ENCODE results near the gene NEDD9. TPM values are rescaled to one million over a fixed set of nuclear protein-coding genes. Genes with fewer than 3 reads are reported as not detected.

NEDD9 gene
- total and polyA plus RNA-seq, 2 of the 4 experiments (the other 2 are of a cell fraction): 7.6 to 16.5 TPM

GRCh38 chr6:11209369-11209768 is 23.1 kb downstream of the NEDD9 start:
- BruUV-seq (replicated peaks): no TSS peak
- in situ Hi-C loops (cut with MboI; ENCODE audit: low sequenced_read_pairs) (no loop called here), intact Hi-C loops (cut with micrococcal nuclease) (no loop called here), dilution Hi-C loops (cut with HindIII; ENCODE audit: low sequenced_read_pairs, unreplicated experiment) (no loop called here)
- peak overlapping the region; percentile 66; the same call in 1 of the 2 replicates for H2BK20ac ChIP-seq (ENCODE audit: low read depth, low read length)
- peak overlapping the region; percentile 85; the same call in 1 of the 2 replicates for H2AK5ac ChIP-seq (ENCODE audit: low read depth, low read length)
- ATAC-seq (ENCODE audit: low read depth) (no peak), DNase-seq (no peak)
- H3K4me2 ChIP-seq (ENCODE audit: low read depth, low read length): no peak overlapping the region
- peaks cover 24% of the 10 kb centered on the region for H3K4me1 ChIP-seq (ENCODE audit: control insufficient read depth, insufficient read depth, low read length)
- H4K91ac ChIP-seq (ENCODE audit: insufficient read depth, low read depth, low read length): no peak overlapping the region
- H3K4me3 ChIP-seq (ENCODE audit: insufficient read depth, low read depth, low read length): no peak overlapping the region
- peak overlapping the region; percentile 58; the same call in 1 of the 2 replicates for H3K4ac ChIP-seq (ENCODE audit: low read depth, low read length)
- ChIA-PET CTCF (interaction anchor here (1.0 kb wide), 1 partner anchor 10 kb away, joined by 3 read pairs; no protein-coding TSS in a partner anchor), POLR2A (ENCODE audit: unreplicated experiment) (no interaction called here)
- H2BK120ac ChIP-seq (ENCODE audit: low read depth, low read length): peak overlapping the region; percentile 50; the same call in 1 of the 2 replicates
- peaks cover 5% of the 10 kb centered on the region; the same call in 1 of the 2 replicates for H4K20me1 ChIP-seq (ENCODE audit: insufficient read depth, low read length)
- H2BK15ac ChIP-seq (ENCODE audit: low read depth, low read length): peak overlapping the region; percentile 22; the same call in 1 of the 3 replicates
- H3K9me3 ChIP-seq (ENCODE audit: control insufficient read depth, insufficient read depth, low read length): no peaks in the 10 kb centered on the region
- peaks cover 3% of the 10 kb centered on the region; the same call in 1 of the 2 replicates for H3K36me3 ChIP-seq (ENCODE audit: control insufficient read depth, insufficient read depth, low read length)
- peak overlapping the region; percentile 68; the same call in 1 of the 2 replicates for H3K23ac ChIP-seq (ENCODE audit: low read depth, low read length)
- no peak overlapping the region for H3K56ac ChIP-seq (ENCODE audit: extremely low read depth, insufficient read depth, low read length)
- no peak overlapping the region for H3K9ac ChIP-seq (ENCODE audit: low read depth, low read length)
- no peak overlapping the region for H2AK9ac ChIP-seq (replicated peaks; ENCODE audit: low read depth, low read length, poor library complexity)
- peak overlapping the region; percentile 62; the same call in 1 of the 2 replicates for H3K14ac ChIP-seq (replicated peaks; ENCODE audit: low read depth, low read length)
- no peak overlapping the region for H2AFZ ChIP-seq (replicated peaks; ENCODE audit: low read length, poor library complexity)
- H3K27ac ChIP-seq (ENCODE audit: insufficient read depth, low read length): no peak overlapping the region
- no peaks in the 10 kb centered on the region for H3K27me3 ChIP-seq (ENCODE audit: control insufficient read depth, insufficient read depth, low read length)
- peak overlapping the region; percentile 26; the same call in 1 of the 2 replicates for H4K5ac ChIP-seq (ENCODE audit: low read depth, low read length)
- peak overlapping the region; percentile 54 for H2BK5ac ChIP-seq (ENCODE audit: low read depth, low read length, poor library complexity, severe bottlenecking)
- H3K79me1 ChIP-seq (ENCODE audit: low read depth in 1 of 2, low read length in 2 of 2): peaks cover 14 to 64% of the 10 kb centered on the region in 2 experiments
- H4K8ac ChIP-seq (ENCODE audit: low read depth in 2 of 2, low read length in 2 of 2): peak overlapping the region in 1 of 2 experiments; percentile 24; a peak in 1 of 4 replicates
- no CpG with 5 or more reads among the region's 5 CpGs for WGBS, 2 experiments (ENCODE audit: extremely low coverage in 2 of 2, insufficient read length in 1 of 2)
- TF ChIP-seq RCOR1 (IDR thresholded peaks at IDR 0.05; ENCODE audit: insufficient replicate concordance, low read length): no peak
- TF ChIP-seq CEBPB (IDR thresholded peaks at IDR 0.05; ENCODE audit: low read depth, low read length): no peak
- no peak for TF ChIP-seq SMC3 (IDR thresholded peaks at IDR 0.05; ENCODE audit: low read depth, low read length)
- TF ChIP-seq NFE2L2 (IDR thresholded peaks at IDR 0.05; ENCODE audit: low read depth, low read length): no peak
- TF ChIP-seq MAZ (IDR thresholded peaks at IDR 0.05; ENCODE audit: borderline replicate concordance, low read depth, low read length): no peak
- H3K9me1 ChIP-seq (ENCODE audit: insufficient read depth, low read length): peaks cover 31% of the 10 kb centered on the region
- H3K18ac ChIP-seq (ENCODE audit: low read depth, low read length): peak overlapping the region; percentile 31; the same call in 1 of the 2 replicates

Data from IMR-90 (cell line).